GM23338 (cell line): Measurements from ENCODE around the gene GPC5.

Experiments
- CREB1 ChIP-seq: fragments of 250-450 bp; sonication (Bioruptor Pico); IDR thresholded peaks from 2 replicates; pipeline ENCODE4 v1.5.0; 2020; ENCODE audit warnings: low read depth, mild to moderate bottlenecking, moderate library complexity
- EZH2 ChIP-seq: fragments of 200-600 bp; sonication (generic); IDR thresholded peaks from one replicate; pipeline ENCODE4 v1.8.0; 2017; ENCODE audit warnings: antibody characterized with exemption, mild to moderate bottlenecking, low read depth; ENCODE audit not compliant: unreplicated experiment
- POLR2AphosphoS5 ChIP-seq: IDR thresholded peaks from 2 replicates; pipeline ENCODE4 v1.6.1; 2016; ENCODE audit warnings: antibody characterized with exemption, low read depth
- TF ChIP-seq, protein P1 (sequence below), 2 experiments: fragments of 200-600 bp in 1 of 2; sonication (generic) in 1 of 2; conservative IDR thresholded peaks; 2 replicates each; pipeline versions ENCODE4 v1.5.1 to v1.6.1; 2016 to 2017; ENCODE audit warnings: antibody characterized with exemption in 2 of 2, low read depth in 2 of 2, mild to moderate bottlenecking in 2 of 2, moderate library complexity in 1 of 2
- TF ChIP-seq, protein P2 (sequence below): IDR thresholded peaks from one replicate; pipeline ENCODE4 v1.6.1; 2018; ENCODE audit warnings: antibody characterized with exemption; ENCODE audit not compliant: unreplicated experiment

DNA sequence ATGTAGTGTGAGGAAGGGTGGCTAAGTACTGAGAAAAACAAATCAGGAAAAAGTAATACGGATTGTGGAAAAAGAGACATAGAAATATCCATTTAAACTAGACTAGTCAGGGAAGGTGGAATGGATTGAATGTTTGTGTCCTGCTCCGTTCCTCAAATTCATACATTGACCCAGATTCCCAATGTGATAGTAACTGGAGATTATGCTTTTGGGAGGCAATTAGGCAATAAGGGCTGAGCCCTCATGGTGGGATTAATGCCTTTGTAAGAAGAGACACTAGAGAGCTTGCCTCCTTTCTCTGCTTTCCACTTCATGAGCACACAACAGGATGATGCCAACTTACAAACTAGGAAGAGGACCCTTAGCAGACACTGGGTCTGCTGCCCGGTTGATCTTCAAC, 1063.0 kb downstream of the GPC5 start:
- TF ChIP-seq CREB1 (CRISPR knock-in tag), result no peak
- TF ChIP-seq, protein P1, sequence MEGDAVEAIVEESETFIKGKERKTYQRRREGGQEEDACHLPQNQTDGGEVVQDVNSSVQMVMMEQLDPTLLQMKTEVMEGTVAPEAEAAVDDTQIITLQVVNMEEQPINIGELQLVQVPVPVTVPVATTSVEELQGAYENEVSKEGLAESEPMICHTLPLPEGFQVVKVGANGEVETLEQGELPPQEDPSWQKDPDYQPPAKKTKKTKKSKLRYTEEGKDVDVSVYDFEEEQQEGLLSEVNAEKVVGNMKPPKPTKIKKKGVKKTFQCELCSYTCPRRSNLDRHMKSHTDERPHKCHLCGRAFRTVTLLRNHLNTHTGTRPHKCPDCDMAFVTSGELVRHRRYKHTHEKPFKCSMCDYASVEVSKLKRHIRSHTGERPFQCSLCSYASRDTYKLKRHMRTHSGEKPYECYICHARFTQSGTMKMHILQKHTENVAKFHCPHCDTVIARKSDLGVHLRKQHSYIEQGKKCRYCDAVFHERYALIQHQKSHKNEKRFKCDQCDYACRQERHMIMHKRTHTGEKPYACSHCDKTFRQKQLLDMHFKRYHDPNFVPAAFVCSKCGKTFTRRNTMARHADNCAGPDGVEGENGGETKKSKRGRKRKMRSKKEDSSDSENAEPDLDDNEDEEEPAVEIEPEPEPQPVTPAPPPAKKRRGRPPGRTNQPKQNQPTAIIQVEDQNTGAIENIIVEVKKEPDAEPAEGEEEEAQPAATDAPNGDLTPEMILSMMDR (conservative IDR thresholded peaks at IDR 0.05; ENCODE audit: low read depth in 2 of 2), result no peak
- TF ChIP-seq EZH2, result no peak
- TF ChIP-seq, protein P2, sequence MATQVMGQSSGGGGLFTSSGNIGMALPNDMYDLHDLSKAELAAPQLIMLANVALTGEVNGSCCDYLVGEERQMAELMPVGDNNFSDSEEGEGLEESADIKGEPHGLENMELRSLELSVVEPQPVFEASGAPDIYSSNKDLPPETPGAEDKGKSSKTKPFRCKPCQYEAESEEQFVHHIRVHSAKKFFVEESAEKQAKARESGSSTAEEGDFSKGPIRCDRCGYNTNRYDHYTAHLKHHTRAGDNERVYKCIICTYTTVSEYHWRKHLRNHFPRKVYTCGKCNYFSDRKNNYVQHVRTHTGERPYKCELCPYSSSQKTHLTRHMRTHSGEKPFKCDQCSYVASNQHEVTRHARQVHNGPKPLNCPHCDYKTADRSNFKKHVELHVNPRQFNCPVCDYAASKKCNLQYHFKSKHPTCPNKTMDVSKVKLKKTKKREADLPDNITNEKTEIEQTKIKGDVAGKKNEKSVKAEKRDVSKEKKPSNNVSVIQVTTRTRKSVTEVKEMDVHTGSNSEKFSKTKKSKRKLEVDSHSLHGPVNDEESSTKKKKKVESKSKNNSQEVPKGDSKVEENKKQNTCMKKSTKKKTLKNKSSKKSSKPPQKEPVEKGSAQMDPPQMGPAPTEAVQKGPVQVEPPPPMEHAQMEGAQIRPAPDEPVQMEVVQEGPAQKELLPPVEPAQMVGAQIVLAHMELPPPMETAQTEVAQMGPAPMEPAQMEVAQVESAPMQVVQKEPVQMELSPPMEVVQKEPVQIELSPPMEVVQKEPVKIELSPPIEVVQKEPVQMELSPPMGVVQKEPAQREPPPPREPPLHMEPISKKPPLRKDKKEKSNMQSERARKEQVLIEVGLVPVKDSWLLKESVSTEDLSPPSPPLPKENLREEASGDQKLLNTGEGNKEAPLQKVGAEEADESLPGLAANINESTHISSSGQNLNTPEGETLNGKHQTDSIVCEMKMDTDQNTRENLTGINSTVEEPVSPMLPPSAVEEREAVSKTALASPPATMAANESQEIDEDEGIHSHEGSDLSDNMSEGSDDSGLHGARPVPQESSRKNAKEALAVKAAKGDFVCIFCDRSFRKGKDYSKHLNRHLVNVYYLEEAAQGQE, result no peak
- no peak for TF ChIP-seq POLR2AphosphoS5
